ENCODE data around the gene UBAC2. TPM values are rescaled to one million over a fixed set of nuclear protein-coding genes. Genes with fewer than 3 reads are reported as not detected.

The UBAC2 gene
- total RNA-seq, 1 donor from 2014 or later = 56.3 TPM

GRCh38 chr13:99308471-99309087, 107.9 kb downstream of the UBAC2 start:
- Mint-ChIP-seq H3K4me3 (peak overlapping the region; percentile 83), H3K9me3 (no peaks in the 10 kb centered on the region), H3K36me3 (ENCODE audit: low read depth) (peaks cover 34% of the 10 kb centered on the region)

GRCh38 chr13:99310382-99311031, 109.9 kb downstream of the UBAC2 start:
- peaks cover 26% of the 10 kb centered on the region for H3K36me3 Mint-ChIP-seq (ENCODE audit: low read depth)
- no peaks in the 10 kb centered on the region for H3K9me3 Mint-ChIP-seq
- H3K27ac Mint-ChIP-seq = peak overlapping the region; percentile 88
- H3K4me1 Mint-ChIP-seq (ENCODE audit: low read depth) = peaks cover 87% of the 10 kb centered on the region
- DNase-seq (ENCODE audit: low spot score) = no peak
- H3K4me3 Mint-ChIP-seq = peak overlapping the region; percentile 55
- intact Hi-C loops (cut with micrococcal nuclease) = no loop called here
- H3K27me3 Mint-ChIP-seq (ENCODE audit: insufficient read depth) = no peaks in the 10 kb centered on the region

More at GRCh38 chr13:99308471-99309087, 107.9 kb downstream of the UBAC2 start:
- intact Hi-C loops (cut with micrococcal nuclease) = loop anchor here (1.0 to 10.0 kb wide), 8 partner anchors 14 to 832 kb away; partner anchors contain the start of gene CLYBL
- DNase-seq (ENCODE audit: low spot score) = no peak
- Mint-ChIP-seq H3K4me1 (ENCODE audit: low read depth) (peaks cover 87% of the 10 kb centered on the region), H3K27ac (peak overlapping the region; percentile 87), H3K27me3 (ENCODE audit: insufficient read depth) (no peaks in the 10 kb centered on the region)

- Mint-ChIP-seq H3K27ac (peak overlapping the region; percentile 88), H3K4me1 (ENCODE audit: low read depth) (peaks cover 87% of the 10 kb centered on the region), H3K36me3 (ENCODE audit: low read depth) (peaks cover 26% of the 10 kb centered on the region), H3K4me3 (peak overlapping the region; percentile 55), H3K27me3 (ENCODE audit: insufficient read depth) (no peaks in the 10 kb centered on the region), H3K9me3 (no peaks in the 10 kb centered on the region)
- no peak for DNase-seq (ENCODE audit: low spot score)
- intact Hi-C loops (cut with micrococcal nuclease) = no loop called here
Observed at GRCh38 chr13:99311137-99311536, 110.5 kb downstream of the UBAC2 start.

GRCh38 chr13:99311748-99312492, 111.3 kb downstream of the UBAC2 start:
- Mint-ChIP-seq H3K4me1 (ENCODE audit: low read depth) (peaks cover 87% of the 10 kb centered on the region), H3K27me3 (ENCODE audit: insufficient read depth) (no peaks in the 10 kb centered on the region), H3K36me3 (ENCODE audit: low read depth) (peaks cover 34% of the 10 kb centered on the region), H3K4me3 (no peak overlapping the region), H3K27ac (peak overlapping the region; percentile 89), H3K9me3 (no peaks in the 10 kb centered on the region)
- DNase-seq (ENCODE audit: low spot score) = no peak
- intact Hi-C loops (cut with micrococcal nuclease) = no loop called here

- no peaks in the 10 kb centered on the region for H3K9me3 Mint-ChIP-seq
- intact Hi-C loops (cut with micrococcal nuclease) = no loop called here
- H3K27me3 Mint-ChIP-seq (ENCODE audit: insufficient read depth) = no peaks in the 10 kb centered on the region
- H3K4me1 Mint-ChIP-seq (ENCODE audit: low read depth) = peaks cover 87% of the 10 kb centered on the region
- H3K27ac Mint-ChIP-seq = peak overlapping the region; percentile 89
- no peak for DNase-seq (ENCODE audit: low spot score)
- peak overlapping the region; percentile 48 for H3K4me3 Mint-ChIP-seq
- H3K36me3 Mint-ChIP-seq (ENCODE audit: low read depth) = peaks cover 39% of the 10 kb centered on the region
Observed at GRCh38 chr13:99312493-99312883, 111.8 kb downstream of the UBAC2 start.

- DNase-seq (ENCODE audit: low spot score) = no peak
- intact Hi-C loops (cut with micrococcal nuclease) = no loop called here
- Mint-ChIP-seq H3K27ac (peak overlapping the region; percentile 85), H3K27me3 (ENCODE audit: insufficient read depth) (no peaks in the 10 kb centered on the region), H3K4me1 (ENCODE audit: low read depth) (peaks cover 78% of the 10 kb centered on the region), H3K9me3 (no peaks in the 10 kb centered on the region), H3K36me3 (ENCODE audit: low read depth) (peaks cover 33% of the 10 kb centered on the region), H3K4me3 (peak overlapping the region; percentile 19)
Observed at GRCh38 chr13:99313501-99313900, 112.8 kb downstream of the UBAC2 start.

- H3K27me3 Mint-ChIP-seq (ENCODE audit: insufficient read depth) = no peaks in the 10 kb centered on the region
- peak overlapping the region; percentile 57 for H3K4me3 Mint-ChIP-seq
- peaks cover 74% of the 10 kb centered on the region for H3K4me1 Mint-ChIP-seq (ENCODE audit: low read depth)
- no peaks in the 10 kb centered on the region for H3K9me3 Mint-ChIP-seq
- H3K27ac Mint-ChIP-seq = peak overlapping the region; percentile 96
- peaks cover 33% of the 10 kb centered on the region for H3K36me3 Mint-ChIP-seq (ENCODE audit: low read depth)
- DNase-seq (ENCODE audit: low spot score) = no peak
- intact Hi-C loops (cut with micrococcal nuclease) = loop anchor here (1.0 to 2.0 kb wide), 10 partner anchors 8 to 403 kb away; no protein-coding TSS in a partner anchor
Observed at GRCh38 chr13:99313941-99314340, 113.3 kb downstream of the UBAC2 start.

GRCh38 chr13:99314640-99315176, 114.1 kb downstream of the UBAC2 start:
- peak; percentile 54 for DNase-seq (ENCODE audit: low spot score)
- peak overlapping the region; percentile 57 for H3K4me3 Mint-ChIP-seq
- H3K9me3 Mint-ChIP-seq = no peaks in the 10 kb centered on the region
- H3K27me3 Mint-ChIP-seq (ENCODE audit: insufficient read depth) = no peaks in the 10 kb centered on the region
- H3K36me3 Mint-ChIP-seq (ENCODE audit: low read depth) = peaks cover 36% of the 10 kb centered on the region
- intact Hi-C loops (cut with micrococcal nuclease) = loop anchor here (1.0 to 2.0 kb wide), 11 partner anchors 7 to 404 kb away; partner anchors contain the start of gene GPR183
- peak overlapping the region; percentile 96 for H3K27ac Mint-ChIP-seq
- H3K4me1 Mint-ChIP-seq (ENCODE audit: low read depth) = peaks cover 80% of the 10 kb centered on the region

- H3K9me3 Mint-ChIP-seq = no peaks in the 10 kb centered on the region
- no peak for DNase-seq (ENCODE audit: low spot score)
- peaks cover 83% of the 10 kb centered on the region for H3K4me1 Mint-ChIP-seq (ENCODE audit: low read depth)
- H3K4me3 Mint-ChIP-seq = peak overlapping the region; percentile 57
- no peaks in the 10 kb centered on the region for H3K27me3 Mint-ChIP-seq (ENCODE audit: insufficient read depth)
- peaks cover 38% of the 10 kb centered on the region for H3K36me3 Mint-ChIP-seq (ENCODE audit: low read depth)
- intact Hi-C loops (cut with micrococcal nuclease) = loop anchor here (1.0 to 2.0 kb wide), 9 partner anchors 8 to 404 kb away; partner anchors contain the start of gene GPR183
- peak overlapping the region; percentile 96 for H3K27ac Mint-ChIP-seq
Observed at GRCh38 chr13:99315186-99315585, 114.5 kb downstream of the UBAC2 start.

- peak overlapping the region; percentile 65 for H3K27ac Mint-ChIP-seq
Observed at GRCh38 chr13:99316224-99316623, 115.6 kb downstream of the UBAC2 start.

GRCh38 chr13:99316657-99317256, 116.1 kb downstream of the UBAC2 start:
- DNase-seq (ENCODE audit: low spot score) = no peak
- H3K9me3 Mint-ChIP-seq = no peaks in the 10 kb centered on the region
- H3K27me3 Mint-ChIP-seq (ENCODE audit: insufficient read depth) = no peaks in the 10 kb centered on the region
- H3K4me3 Mint-ChIP-seq = no peak overlapping the region
- peak overlapping the region; percentile 46 for H3K27ac Mint-ChIP-seq
- H3K36me3 Mint-ChIP-seq (ENCODE audit: low read depth) = peaks cover 35% of the 10 kb centered on the region
- intact Hi-C loops (cut with micrococcal nuclease) = no loop called here
- H3K4me1 Mint-ChIP-seq (ENCODE audit: low read depth) = peaks cover 72% of the 10 kb centered on the region

More at GRCh38 chr13:99316224-99316623, 115.6 kb downstream of the UBAC2 start:
- intact Hi-C loops (cut with micrococcal nuclease) = no loop called here
- no peak for DNase-seq (ENCODE audit: low spot score)
- H3K4me1 Mint-ChIP-seq (ENCODE audit: low read depth) = peaks cover 72% of the 10 kb centered on the region
- H3K36me3 Mint-ChIP-seq (ENCODE audit: low read depth) = peaks cover 35% of the 10 kb centered on the region
- no peaks in the 10 kb centered on the region for H3K27me3 Mint-ChIP-seq (ENCODE audit: insufficient read depth)
- no peaks in the 10 kb centered on the region for H3K9me3 Mint-ChIP-seq
- H3K4me3 Mint-ChIP-seq = no peak overlapping the region

Data from activated T-helper 1 cell treated with anti-CD3 and anti-CD28 coated beads, Interleukin-12 subunit alpha, Interleukin-12 subunit beta, Interleukin-2, Interleukin-4 antibody, amounts not matched to agents 30 ng/mL and 10 ng/mL and 1 ng/mL, durations not matched to agents 14 hours and 24 hours and 36 hours (primary cell).